ENCODE data around the gene NTNG1.

Gene NTNG1

DNA sequence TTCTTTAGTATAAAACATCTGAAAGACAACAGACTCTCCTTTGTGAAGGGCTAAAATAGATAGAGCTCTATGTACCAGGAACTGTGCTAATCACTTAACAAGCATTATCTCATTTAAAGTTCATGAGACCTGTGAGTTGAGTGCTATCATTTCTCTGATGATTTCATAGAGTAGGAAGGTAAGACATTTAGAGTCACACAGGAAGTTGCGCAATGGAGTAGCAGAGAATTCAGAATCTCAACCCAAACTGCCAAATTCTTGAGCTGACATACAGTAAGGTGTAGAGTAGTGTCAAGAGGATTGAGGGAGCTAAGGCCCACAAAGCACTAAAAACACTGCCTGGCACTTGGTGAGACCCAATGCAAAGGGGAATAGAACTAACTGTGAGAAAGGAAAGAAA lies 384.3 kb downstream of the NTNG1 start:
- no peak for DNase-seq

DNA sequence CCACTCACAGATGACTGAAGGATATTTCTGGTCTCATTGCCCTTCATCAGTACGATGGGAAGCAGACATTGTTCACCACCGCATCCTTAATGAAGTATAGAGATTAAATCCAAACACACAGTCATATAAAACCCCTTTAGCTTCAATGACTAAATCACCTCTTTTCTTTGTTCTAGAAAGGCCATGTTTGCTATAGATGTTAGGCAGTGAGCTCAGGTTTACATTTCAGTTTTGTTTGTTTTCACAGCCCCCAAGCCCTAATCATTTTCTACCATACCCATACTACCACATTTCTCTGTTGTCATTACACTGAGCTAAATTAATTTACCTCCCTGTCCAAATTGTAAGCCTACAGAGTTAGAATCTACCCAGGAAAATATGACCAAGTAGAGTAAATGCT lies 385.1 kb downstream of the NTNG1 start:
- DNase-seq, result no peak

DNA sequence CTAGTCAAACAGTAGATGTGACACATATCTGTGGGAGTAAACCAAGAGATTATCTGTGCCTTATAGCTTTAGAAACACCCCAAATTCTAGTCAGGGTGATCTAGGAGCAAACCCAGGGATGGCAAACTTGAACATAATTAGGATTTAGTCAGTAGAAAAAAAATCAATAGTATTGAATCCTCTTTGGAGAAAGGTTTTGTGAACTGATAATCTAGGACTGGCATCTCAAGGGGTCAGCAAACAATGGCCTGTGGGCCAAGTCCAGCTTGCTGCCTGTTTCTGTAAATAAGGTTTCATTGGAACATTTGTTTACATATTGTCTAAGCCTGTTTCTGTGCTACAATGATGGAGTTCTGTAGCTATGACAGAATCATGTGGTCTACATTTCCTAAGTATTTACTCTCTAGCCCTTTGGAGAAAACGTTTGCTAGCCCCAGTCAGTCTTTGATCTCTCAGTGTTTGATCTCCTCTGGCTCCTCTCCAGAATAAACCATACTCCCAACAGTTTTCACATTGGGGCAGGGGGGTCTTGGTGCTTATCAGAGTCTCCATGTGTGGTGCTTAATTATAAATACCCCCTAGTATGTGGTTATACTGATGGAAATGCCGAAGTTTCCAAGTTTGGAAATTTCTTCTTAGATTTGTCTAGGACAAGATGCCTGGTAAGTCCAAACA lies 385.8 kb downstream of the NTNG1 start:
- DNase-seq, result no peak

DNA sequence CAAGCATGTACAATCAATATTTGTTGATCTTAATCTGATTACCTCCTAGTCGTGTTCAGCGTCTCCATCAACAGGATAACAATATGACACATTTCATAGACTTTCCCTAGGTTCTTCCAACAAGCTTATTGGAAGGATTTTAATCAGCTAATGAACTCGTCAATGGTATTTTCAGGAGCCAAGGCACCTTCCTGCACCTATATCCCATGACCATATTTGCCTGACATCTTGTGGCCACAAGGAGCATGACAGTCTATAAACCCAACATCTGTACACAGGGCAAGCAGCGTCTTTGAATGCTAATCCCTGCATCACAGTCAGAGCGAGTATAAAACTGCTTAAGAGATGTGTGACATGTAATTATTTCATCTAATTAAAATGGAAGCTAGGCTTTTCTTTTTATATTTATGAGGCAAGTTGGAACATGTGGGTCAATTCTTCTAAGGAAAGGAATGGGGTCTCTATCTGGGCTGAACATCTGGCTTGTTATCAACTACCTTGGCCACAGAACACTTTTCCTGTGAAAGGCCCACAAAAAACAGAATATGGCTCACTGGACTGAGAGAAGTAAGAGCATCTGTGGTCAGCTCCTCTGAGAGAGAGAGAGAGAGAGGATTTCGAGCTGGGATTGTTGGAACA lies 388.8 kb downstream of the NTNG1 start:
- no peak for DNase-seq

DNA sequence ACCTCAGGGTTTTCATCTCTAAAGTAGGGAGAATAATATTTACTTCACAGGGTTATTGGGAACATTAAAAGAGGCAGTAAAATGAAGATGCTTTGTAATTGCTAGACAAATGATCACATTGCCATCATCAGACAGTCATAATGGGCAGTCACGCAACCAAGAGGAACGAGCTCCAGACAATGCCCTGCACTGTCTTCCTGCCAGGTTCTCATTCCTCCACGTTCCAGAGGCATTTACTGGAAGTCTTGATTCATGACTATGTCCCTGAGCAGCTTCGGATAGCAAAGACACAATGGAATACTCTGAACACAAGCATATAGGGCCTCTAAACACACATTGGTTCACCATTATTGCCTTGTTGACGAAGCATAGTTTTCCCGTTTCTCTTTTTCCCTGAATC lies 389.7 kb downstream of the NTNG1 start:
- no peak for DNase-seq

DNA sequence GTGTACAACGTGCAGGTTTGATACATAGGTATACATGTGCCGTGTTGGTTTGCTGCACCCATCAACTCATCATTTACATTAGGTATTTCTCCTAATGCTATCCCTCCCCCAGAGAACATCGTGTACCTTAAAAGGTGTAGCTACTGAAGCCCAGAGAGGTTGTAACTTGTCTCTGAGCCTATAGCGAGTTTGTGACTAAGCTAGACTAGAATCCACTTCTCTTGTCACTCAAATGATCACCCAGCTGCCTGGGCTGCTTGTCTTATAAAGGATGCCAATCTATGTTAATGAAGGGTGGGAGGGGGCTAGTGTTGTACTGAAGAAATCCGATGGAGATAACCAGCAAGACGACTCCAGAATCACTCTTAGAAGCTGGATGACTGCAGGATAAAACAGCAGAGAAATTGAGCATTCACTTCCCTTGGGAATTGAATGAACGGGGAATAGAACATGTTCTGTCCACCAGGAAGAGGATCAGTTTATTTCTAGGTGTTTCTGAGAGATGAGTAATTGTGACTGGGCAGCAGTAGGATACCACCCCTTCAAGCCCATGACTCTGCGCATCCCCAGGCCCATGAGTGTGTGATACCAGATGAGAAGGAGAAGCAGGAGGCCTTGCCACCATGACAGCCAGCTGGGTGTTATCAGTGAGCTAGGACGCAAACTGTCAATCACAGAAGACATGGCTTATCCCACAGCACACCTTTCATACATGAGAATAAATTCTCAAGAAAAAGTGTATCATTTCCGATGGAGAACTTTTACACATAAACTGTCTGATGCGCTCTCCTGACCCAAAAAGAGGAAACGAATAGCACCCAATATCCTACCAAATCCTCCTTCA lies 390.4 kb downstream of the NTNG1 start:
- DNase-seq, result no peak

DNA sequence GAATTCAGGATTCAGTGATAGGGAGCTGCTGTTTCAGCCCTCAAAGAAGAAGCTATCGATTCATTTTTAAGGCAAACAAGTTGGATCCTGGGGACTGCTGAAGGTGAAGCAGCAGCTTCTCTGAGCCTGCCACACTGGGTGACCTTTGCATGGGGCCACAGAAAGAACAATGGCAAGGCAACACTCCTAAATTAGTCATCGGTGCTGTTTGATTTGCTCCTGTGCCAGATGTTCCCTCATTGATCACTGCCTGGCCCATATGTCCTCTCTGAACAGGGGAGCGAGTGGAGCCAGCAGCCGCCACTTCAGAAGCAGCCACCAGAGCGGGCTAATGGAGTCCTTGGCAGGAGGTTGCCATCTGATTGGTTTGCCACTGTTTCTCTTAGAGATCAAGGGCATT lies 391.5 kb downstream of the NTNG1 start:
- DNase-seq, result no peak
